A549 (cell line): ENCODE results near the gene BCL2L2. TPM values are rescaled to one million over a fixed set of nuclear protein-coding genes. Genes with fewer than 3 reads are reported as not detected.
A peak's percentile ranks its signal among the peaks of the same experiment; 100 is the strongest.

Source experiments
- ATAC-seq, 2 experiments: fragments of 200-7000 bp in 1 of 2; fragments of >200 bp in 1 of 2; cut with Nextera tagmentation in 1 of 2; cut with Tn5 transposase in 1 of 2; 3 replicates each; pipeline versions ENCODE4 v1.8.0 to v1.9.1; 2018 to 2020; ENCODE audit warnings: mild to moderate bottlenecking in 1 of 2, moderate library complexity in 1 of 2
- CTCF ChIA-PET: fragments of 300-600 bp; sonication (Branson Sonifier 250); formaldehyde crosslinking; extraction: SDS; loops from one replicate; lab custom pipeline; 2021; ENCODE audit warnings: antibody characterized with exemption, inconsistent platforms; lab: Yijun Ruan, JAX
- POLR2A ChIA-PET: fragments of 350-600 bp; formaldehyde crosslinking; extraction: SDS; loops from one replicate; lab custom pipeline; 2021; ENCODE audit warnings: antibody characterized with exemption, inconsistent platforms; lab: Yijun Ruan, JAX
- DNase-seq, 2 experiments: peaks; one replicate each; pipeline versions ENCODE4 v3.0.0 to v3.0.0-alpha.2; 2011 to 2016; ENCODE audit warnings: low read depth in 1 of 2, low spot score in 1 of 2
- FAIRE-seq: peaks from 2 replicates; lab custom pipeline; 2011; peaks lifted over from hg19 to GRCh38; lab: Jason Lieb, UNC
- H3K27ac ChIP-seq, 2 experiments: fragments of >200 bp; sonication (Bioruptor Twin); formaldehyde crosslinking; 3 replicates each; pipeline ENCODE4 v1.5.1; 2016 to 2017
- H3K4me1 ChIP-seq: fragments of >200 bp; sonication (Bioruptor Twin); formaldehyde crosslinking; 3 replicates; pipeline ENCODE4 v1.6.1; 2016
- H3K4me2 ChIP-seq: fragments of >200 bp; sonication (Bioruptor Twin); formaldehyde crosslinking; 3 replicates; pipeline ENCODE4 v1.6.1; 2016
- H3K4me3 ChIP-seq: fragments of >200 bp; sonication (Bioruptor Twin); formaldehyde crosslinking; 3 replicates; pipeline ENCODE4 v1.5.1; 2016
- H3K9me3 ChIP-seq: fragments of >200 bp; sonication (Bioruptor Twin); formaldehyde crosslinking; 3 replicates; pipeline ENCODE4 v1.6.1; 2016
- ATOH8 ChIP-seq: fragments of 250-450 bp; sonication (Bioruptor Pico); IDR thresholded peaks from 2 replicates; pipeline ENCODE4 v1.5.0; 2020; ENCODE audit warnings: low read depth, mild to moderate bottlenecking, moderate library complexity
- BCL3 ChIP-seq: fragments of >200 bp; sonication (Bioruptor Twin); formaldehyde crosslinking; IDR thresholded peaks from 3 replicates; pipeline ENCODE4 v1.6.1; 2016
- BHLHE40 ChIP-seq: IDR thresholded peaks from 2 replicates; pipeline ENCODE4 v1.6.1; 2012; ENCODE audit warnings: low read depth, low read length, inconsistent platforms
- CHD2 ChIP-seq: fragments of 150-350 bp; IDR thresholded peaks from 2 replicates; pipeline ENCODE4 v1.6.1; 2014; ENCODE audit warnings: low read length; ENCODE audit not compliant: partially characterized antibody
- EHF ChIP-seq: fragments of 250-450 bp; sonication (Bioruptor Pico); IDR thresholded peaks from 2 replicates; pipeline ENCODE4 v1.5.0; 2020; ENCODE audit warnings: mild to moderate bottlenecking
- GATA3 ChIP-seq: IDR thresholded peaks from 2 replicates; pipeline ENCODE4 v1.6.1; 2012; ENCODE audit warnings: borderline replicate concordance
- HDAC2 ChIP-seq: fragments of 200-600 bp; sonication (generic); IDR thresholded peaks from 2 replicates; pipeline ENCODE4 v1.6.1; 2016
- HES2 ChIP-seq: fragments of >200 bp; sonication (Bioruptor Twin); formaldehyde crosslinking; IDR thresholded peaks from 2 replicates; pipeline ENCODE4 v1.6.1; 2016
- HOXA7 ChIP-seq: fragments of 250-450 bp; sonication (Bioruptor Pico); IDR thresholded peaks from 2 replicates; pipeline ENCODE4 v1.5.0; 2020; ENCODE audit warnings: mild to moderate bottlenecking, moderate library complexity
- HOXB5 ChIP-seq: fragments of 250-450 bp; sonication (Bioruptor Pico); IDR thresholded peaks from 2 replicates; pipeline ENCODE4 v1.5.0; 2020; ENCODE audit warnings: mild to moderate bottlenecking, moderate library complexity
- JUN ChIP-seq, 2 experiments: fragments of >200 bp; sonication (Bioruptor Twin); formaldehyde crosslinking; IDR thresholded peaks; 2 replicates in 1 of 2; 3 replicates in 1 of 2; pipeline ENCODE4 v1.6.1; 2016 to 2017
- KDM5A ChIP-seq: fragments of 200-600 bp; sonication (generic); IDR thresholded peaks from 2 replicates; pipeline ENCODE4 v1.6.1; 2016; ENCODE audit warnings: antibody characterized with exemption, mild to moderate bottlenecking
- MAFK ChIP-seq: fragments of 450-650 bp; IDR thresholded peaks from 2 replicates; pipeline ENCODE4 v1.6.1; 2014; ENCODE audit not compliant: partially characterized antibody
- MAX ChIP-seq: IDR thresholded peaks from 2 replicates; pipeline ENCODE4 v1.6.1; 2012
- MYC ChIP-seq: IDR thresholded peaks from 2 replicates; pipeline ENCODE4 v1.6.1; 2012; ENCODE audit warnings: mild to moderate bottlenecking, inconsistent platforms, low read length, improper control_type of control experiment, borderline replicate concordance
- NPAS2 ChIP-seq: fragments of 250-450 bp; sonication (Bioruptor Pico); IDR thresholded peaks from 2 replicates; pipeline ENCODE4 v1.8.0; 2022; ENCODE audit warnings: mild to moderate bottlenecking, moderate library complexity, borderline replicate concordance
- PHF8 ChIP-seq: fragments of 200-600 bp; sonication (generic); IDR thresholded peaks from 2 replicates; pipeline ENCODE4 v1.6.1; 2016; ENCODE audit warnings: low read depth, mild to moderate bottlenecking, antibody characterized with exemption, moderate library complexity, borderline replicate concordance
- POLR2A ChIP-seq: IDR thresholded peaks from 2 replicates; pipeline ENCODE4 v1.6.1; 2012; ENCODE audit warnings: mild to moderate bottlenecking, low read length
- RNF2 ChIP-seq: fragments of 200-600 bp; sonication (generic); IDR thresholded peaks from 2 replicates; pipeline ENCODE4 v1.6.1; 2016; ENCODE audit warnings: low read depth, mild to moderate bottlenecking, antibody characterized with exemption, moderate library complexity, borderline replicate concordance
- WGBS: methylation state at CpG from one replicate; pipeline ENCODE4 v1.1.6; 2017; ENCODE audit errors: missing lambda C conversion rate; 5-methylcytosine and 5-hydroxymethylcytosine counted together
- polyA plus RNA-seq, 4 experiments: library from polyadenylated mRNA; depleted of rRNA in 3 of 4; stranded (reverse); fragments of >200 nt; fragmentation: RNase III in 1 of 4; extraction: RNeasy Plus Mini Kit Qiagen cat#74134 plus additional on column Dnase treatment in 1 of 4; gene quantifications; 2 replicates in 3 of 4; 3 replicates in 1 of 4; pipeline ENCODE4 v1.2.3, GENCODE V29; 2011 to 2017
- TF ChIP-seq, protein P1 (sequence below): fragments of 200-600 bp; sonication (generic); IDR thresholded peaks from 2 replicates; pipeline ENCODE4 v1.6.1; 2016; ENCODE audit warnings: antibody characterized with exemption, mild to moderate bottlenecking, moderate library complexity

BCL2L2 gene
- polyA plus RNA-seq, 2 of the 4 experiments (the other 2 are of a cell fraction) = 17.8 to 25.4 TPM

- H3K4me1 ChIP-seq = peaks cover 24% of the 10 kb centered on the region
- DNase-seq = peak; percentile 41 to 44
- POLR2A ChIA-PET = interaction anchor here (0.5 to 3.2 kb wide), 12 partner anchors 11 to 793 kb away, joined by 3 to 64 read pairs (median 6); partner anchors contain the start of genes ACIN1, BCL2L2, C14orf119 and DCAF11
- CTCF ChIA-PET = interaction anchor here (0.5 to 5.2 kb wide), 15 partner anchors 12 to 823 kb away, joined by 3 to 30 read pairs (median 5); partner anchors contain the start of genes PPP1R3E and SLC22A17
- WGBS = under 1% methylated on average over 25 of the region's 64 CpGs
- no peak for FAIRE-seq
- H3K27ac ChIP-seq = peak overlapping the region; percentile 99 to 100
- H3K9me3 ChIP-seq = no peaks in the 10 kb centered on the region
- TF ChIP-seq JUN (IDR thresholded peaks at IDR 0.05) = peak in 1 of 2 experiments; percentile 8; a peak in 2 of 5 replicates
- no peak for TF ChIP-seq RNF2
- peak; percentile 73; the same call in 1 of the 2 replicates for TF ChIP-seq PHF8
- TF ChIP-seq POLR2A = peak; percentile 42
- TF ChIP-seq BHLHE40 = no peak
- no peak for TF ChIP-seq GATA3
- TF ChIP-seq HOXB5 (CRISPR knock-in tag) = no peak
- no peak for TF ChIP-seq NPAS2
- no peak; the same call in 1 of the 3 replicates for TF ChIP-seq BCL3
- TF ChIP-seq CHD2 = no peak
- no peak for TF ChIP-seq KDM5A
- TF ChIP-seq HES2 = no peak
- TF ChIP-seq HOXA7 (CRISPR knock-in tag) = 0 out of 2 replicates have a peak, but pooled peaks have one; percentile 28
- no peak for TF ChIP-seq MAFK
- no peak for TF ChIP-seq EHF
- no peak for TF ChIP-seq ATOH8 (CRISPR knock-in tag)
- TF ChIP-seq MAX = 0 out of 2 replicates have a peak, but pooled peaks have one; percentile 37
- TF ChIP-seq, protein P1, sequence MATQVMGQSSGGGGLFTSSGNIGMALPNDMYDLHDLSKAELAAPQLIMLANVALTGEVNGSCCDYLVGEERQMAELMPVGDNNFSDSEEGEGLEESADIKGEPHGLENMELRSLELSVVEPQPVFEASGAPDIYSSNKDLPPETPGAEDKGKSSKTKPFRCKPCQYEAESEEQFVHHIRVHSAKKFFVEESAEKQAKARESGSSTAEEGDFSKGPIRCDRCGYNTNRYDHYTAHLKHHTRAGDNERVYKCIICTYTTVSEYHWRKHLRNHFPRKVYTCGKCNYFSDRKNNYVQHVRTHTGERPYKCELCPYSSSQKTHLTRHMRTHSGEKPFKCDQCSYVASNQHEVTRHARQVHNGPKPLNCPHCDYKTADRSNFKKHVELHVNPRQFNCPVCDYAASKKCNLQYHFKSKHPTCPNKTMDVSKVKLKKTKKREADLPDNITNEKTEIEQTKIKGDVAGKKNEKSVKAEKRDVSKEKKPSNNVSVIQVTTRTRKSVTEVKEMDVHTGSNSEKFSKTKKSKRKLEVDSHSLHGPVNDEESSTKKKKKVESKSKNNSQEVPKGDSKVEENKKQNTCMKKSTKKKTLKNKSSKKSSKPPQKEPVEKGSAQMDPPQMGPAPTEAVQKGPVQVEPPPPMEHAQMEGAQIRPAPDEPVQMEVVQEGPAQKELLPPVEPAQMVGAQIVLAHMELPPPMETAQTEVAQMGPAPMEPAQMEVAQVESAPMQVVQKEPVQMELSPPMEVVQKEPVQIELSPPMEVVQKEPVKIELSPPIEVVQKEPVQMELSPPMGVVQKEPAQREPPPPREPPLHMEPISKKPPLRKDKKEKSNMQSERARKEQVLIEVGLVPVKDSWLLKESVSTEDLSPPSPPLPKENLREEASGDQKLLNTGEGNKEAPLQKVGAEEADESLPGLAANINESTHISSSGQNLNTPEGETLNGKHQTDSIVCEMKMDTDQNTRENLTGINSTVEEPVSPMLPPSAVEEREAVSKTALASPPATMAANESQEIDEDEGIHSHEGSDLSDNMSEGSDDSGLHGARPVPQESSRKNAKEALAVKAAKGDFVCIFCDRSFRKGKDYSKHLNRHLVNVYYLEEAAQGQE = no peak
- no peak for TF ChIP-seq HDAC2
- 0 out of 2 replicates have a peak, but pooled peaks have one; percentile 62 for TF ChIP-seq MYC
- TF ChIP-seq, all 56 proteins: peak for 6
- Histone ChIP-seq H3K4me2 (peak overlapping the region; percentile 87), H3K4me3 (peak overlapping the region; percentile 97)
- ATAC-seq = peak; percentile 43 to 51
These were observed 15.2 kb downstream of the BCL2L2 start for GRCh38 chr14:23321572-23322547.
